ENCODE measurements around the gene SLC2A8.

The SLC2A8 gene

DNA sequence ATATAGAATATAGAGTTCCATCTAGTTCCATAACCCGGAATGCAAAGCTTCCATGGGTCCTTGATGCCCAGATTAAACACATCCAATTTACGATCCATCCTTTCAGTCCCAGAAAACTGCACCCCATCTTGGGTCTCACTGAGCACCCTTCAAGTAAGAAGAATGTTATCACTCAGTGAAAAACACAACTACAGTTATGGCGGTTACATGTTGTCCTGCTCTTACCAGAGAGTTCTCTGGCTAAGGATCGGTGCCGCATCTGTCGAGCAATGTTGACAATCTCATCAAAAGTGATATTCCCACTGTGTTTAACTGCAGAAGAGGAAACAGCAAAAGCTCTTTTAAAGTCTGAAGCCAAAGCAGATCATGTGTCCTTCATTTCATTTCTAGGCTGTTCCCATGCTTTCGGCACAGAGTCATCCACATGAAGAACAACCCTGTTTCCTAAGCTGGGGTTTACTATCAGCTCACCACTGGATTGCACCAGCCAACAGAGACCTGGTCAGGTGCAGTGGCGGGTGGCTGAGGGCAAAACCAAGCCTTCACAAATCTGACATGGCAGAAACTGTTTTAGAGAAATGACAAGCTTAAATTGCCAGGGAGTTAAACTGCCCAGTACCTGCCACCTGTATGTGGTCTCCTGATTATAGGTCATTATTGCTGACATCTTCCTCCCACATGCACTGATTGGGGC is 51.3 kb downstream of the SLC2A8 start:
- Histone ChIP-seq H3K27ac (ENCODE audit: insufficient read depth in 1 of 2, low read depth in 1 of 2, low read length in 2 of 2, poor library complexity in 1 of 2, severe bottlenecking in 2 of 2) (peak overlapping the region in 1 of 2 experiments; percentile 92), H3K4me1 (ENCODE audit: control extremely low read depth in 1 of 4, control insufficient read depth in 4 of 4, insufficient read depth in 4 of 4, low read length in 3 of 4) (peaks cover 13 to 41% (median 27%) of the 10 kb centered on the region in 4 experiments), H3K9me3 (ENCODE audit: control extremely low read depth in 1 of 5, control insufficient read depth in 4 of 5, insufficient read depth in 2 of 5, low read depth in 1 of 5, low read length in 4 of 5) (peaks cover 0 to 18% (median 0%) of the 10 kb centered on the region in 5 experiments), H3K4me3 (ENCODE audit: control insufficient read depth in 1 of 7, extremely low read depth in 1 of 7, insufficient read depth in 4 of 7, low read depth in 2 of 7, low read length in 6 of 7) (peak overlapping the region in 3 of 7 experiments; percentile 2 to 99 (median 96)), H3K27me3 (replicated peaks in 2 of 5; ENCODE audit: control insufficient read depth in 4 of 5, insufficient read depth in 5 of 5, low read length in 4 of 5) (no peaks in the 10 kb centered on the region), H3K36me3 (ENCODE audit: control insufficient read depth in 4 of 4, insufficient read depth in 4 of 4, low read length in 3 of 4) (peaks cover 6 to 71% (median 55%) of the 10 kb centered on the region in 4 experiments)
- no peak for DNase-seq
- WGBS (ENCODE audit: insufficient coverage): 96% methylated on average over 8 of the region's 8 CpGs
- POLR2A ChIA-PET: interaction anchor here (0.7 to 1.1 kb wide), 2 partner anchors 8 to 24 kb away, joined by 4 to 10 read pairs; partner anchors contain the start of gene ZNF79
- CTCF ChIA-PET: no interaction called here

DNA sequence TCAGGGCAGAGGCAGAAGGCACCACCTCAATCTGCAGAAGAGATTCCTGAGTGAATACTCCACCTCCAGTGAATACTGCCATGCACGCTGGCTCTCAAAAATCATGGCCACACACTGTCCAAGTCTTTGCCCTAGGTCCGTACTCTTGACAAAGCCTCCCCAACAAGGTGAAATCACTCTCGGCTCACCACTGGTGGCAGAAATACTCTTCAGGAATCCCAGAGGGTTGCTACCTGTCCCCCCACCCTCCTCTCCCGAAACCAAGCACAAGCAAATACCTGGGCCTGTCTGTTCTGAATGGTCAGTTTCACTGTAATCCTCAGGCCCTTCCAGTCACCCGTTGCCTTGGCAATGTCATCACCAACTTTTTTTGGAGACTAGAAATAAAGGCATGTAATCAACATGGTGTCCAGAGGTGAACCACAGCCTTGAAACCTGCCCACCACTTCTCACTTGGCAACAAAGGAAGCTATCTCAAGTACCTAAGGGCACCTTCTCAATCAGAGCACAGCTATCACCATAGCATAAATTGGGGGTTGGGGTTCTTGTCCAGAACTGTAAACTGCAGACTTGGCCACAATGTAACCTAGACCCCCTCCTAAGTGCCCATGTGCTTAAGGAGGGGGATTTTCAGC is 52.5 kb downstream of the SLC2A8 start:
- 87% methylated on average over 5 of the region's 5 CpGs for WGBS (ENCODE audit: insufficient coverage)
- peaks cover 13 to 41% (median 29%) of the 10 kb centered on the region in 4 experiments for H3K4me1 ChIP-seq (ENCODE audit: control extremely low read depth in 1 of 4, control insufficient read depth in 4 of 4, insufficient read depth in 4 of 4, low read length in 3 of 4)
- H3K27me3 ChIP-seq (replicated peaks in 2 of 5; ENCODE audit: control insufficient read depth in 4 of 5, insufficient read depth in 5 of 5, low read length in 4 of 5): no peaks in the 10 kb centered on the region
- peak overlapping the region in 6 of 7 experiments; percentile 87 to 99 (median 94) for H3K4me3 ChIP-seq (ENCODE audit: control insufficient read depth in 1 of 7, extremely low read depth in 1 of 7, insufficient read depth in 4 of 7, low read depth in 2 of 7, low read length in 6 of 7)
- CTCF ChIA-PET: interaction anchor here (0.6 to 1.2 kb wide), 2 partner anchors 14 to 477 kb away, joined by 3 to 4 read pairs; no protein-coding TSS in a partner anchor
- peak overlapping the region; percentile 16 to 92 for H3K27ac ChIP-seq (ENCODE audit: insufficient read depth in 1 of 2, low read depth in 1 of 2, low read length in 2 of 2, poor library complexity in 1 of 2, severe bottlenecking in 2 of 2)
- DNase-seq: no peak
- POLR2A ChIA-PET: interaction anchor here (3.0 kb wide), 1 partner anchor 25 kb away, joined by 14 read pairs; the partner anchor contains the start of gene ZNF79
- peaks cover 0 to 12% (median 0%) of the 10 kb centered on the region in 5 experiments for H3K9me3 ChIP-seq (ENCODE audit: control extremely low read depth in 1 of 5, control insufficient read depth in 4 of 5, insufficient read depth in 2 of 5, low read depth in 1 of 5, low read length in 4 of 5)
- peaks cover 4 to 72% (median 48%) of the 10 kb centered on the region in 4 experiments for H3K36me3 ChIP-seq (ENCODE audit: control insufficient read depth in 4 of 4, insufficient read depth in 4 of 4, low read length in 3 of 4)

DNA sequence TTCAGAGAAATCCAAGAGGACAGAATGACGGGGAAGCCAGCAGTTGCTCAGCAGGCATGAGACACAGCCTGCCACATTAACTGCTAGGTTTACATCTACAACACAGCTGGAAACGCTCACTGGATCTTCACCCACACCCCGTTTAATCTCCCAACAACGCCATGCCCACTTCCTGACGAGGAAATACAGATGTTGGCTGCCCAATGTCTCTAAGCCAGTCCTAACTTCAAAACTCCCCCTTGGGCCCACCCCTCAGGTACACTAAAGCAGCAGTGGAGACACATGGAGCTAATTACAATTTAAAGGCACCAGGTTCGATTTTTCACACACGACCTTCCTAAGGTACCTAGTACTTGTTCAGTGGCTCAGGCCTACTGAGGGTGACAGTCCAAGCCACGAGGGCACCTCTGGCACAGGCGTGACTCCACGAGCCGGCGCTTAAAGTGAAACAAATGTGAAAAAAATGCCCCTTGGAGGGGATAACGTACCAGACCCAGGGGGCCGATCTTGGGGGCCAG is 53.3 kb downstream of the SLC2A8 start:
- DNase-seq: peak in 2 of 3 donors; percentile 39 to 60
- Histone ChIP-seq H3K27me3 (replicated peaks in 2 of 5; ENCODE audit: control insufficient read depth in 4 of 5, insufficient read depth in 5 of 5, low read length in 4 of 5) (no peaks in the 10 kb centered on the region), H3K4me1 (ENCODE audit: control extremely low read depth in 1 of 4, control insufficient read depth in 4 of 4, insufficient read depth in 4 of 4, low read length in 3 of 4) (peaks cover 13 to 50% (median 34%) of the 10 kb centered on the region in 4 experiments), H3K4me3 (ENCODE audit: control insufficient read depth in 1 of 7, extremely low read depth in 1 of 7, insufficient read depth in 4 of 7, low read depth in 2 of 7, low read length in 6 of 7) (peak overlapping the region; percentile 85 to 99 (median 92)), H3K36me3 (ENCODE audit: control insufficient read depth in 4 of 4, insufficient read depth in 4 of 4, low read length in 3 of 4) (peaks cover 4 to 67% (median 40%) of the 10 kb centered on the region in 4 experiments), H3K9me3 (ENCODE audit: control extremely low read depth in 1 of 5, control insufficient read depth in 4 of 5, insufficient read depth in 2 of 5, low read depth in 1 of 5, low read length in 4 of 5) (peaks cover 0 to 3% (median 0%) of the 10 kb centered on the region in 5 experiments), H3K27ac (ENCODE audit: insufficient read depth in 1 of 2, low read depth in 1 of 2, low read length in 2 of 2, poor library complexity in 1 of 2, severe bottlenecking in 2 of 2) (peak overlapping the region; percentile 84 to 92)
- WGBS (ENCODE audit: insufficient coverage): 4% methylated on average over 11 of the region's 14 CpGs
- ChIA-PET POLR2A (interaction anchor here (0.6 to 3.0 kb wide), 7 partner anchors 10 to 294 kb away, joined by 3 to 14 read pairs (median 5); partner anchors contain the start of genes SLC2A8 and ZNF79), CTCF (interaction anchor here (0.6 to 1.4 kb wide), 4 partner anchors 15 to 477 kb away, joined by 3 to 4 read pairs (median 3); no protein-coding TSS in a partner anchor)

DNA sequence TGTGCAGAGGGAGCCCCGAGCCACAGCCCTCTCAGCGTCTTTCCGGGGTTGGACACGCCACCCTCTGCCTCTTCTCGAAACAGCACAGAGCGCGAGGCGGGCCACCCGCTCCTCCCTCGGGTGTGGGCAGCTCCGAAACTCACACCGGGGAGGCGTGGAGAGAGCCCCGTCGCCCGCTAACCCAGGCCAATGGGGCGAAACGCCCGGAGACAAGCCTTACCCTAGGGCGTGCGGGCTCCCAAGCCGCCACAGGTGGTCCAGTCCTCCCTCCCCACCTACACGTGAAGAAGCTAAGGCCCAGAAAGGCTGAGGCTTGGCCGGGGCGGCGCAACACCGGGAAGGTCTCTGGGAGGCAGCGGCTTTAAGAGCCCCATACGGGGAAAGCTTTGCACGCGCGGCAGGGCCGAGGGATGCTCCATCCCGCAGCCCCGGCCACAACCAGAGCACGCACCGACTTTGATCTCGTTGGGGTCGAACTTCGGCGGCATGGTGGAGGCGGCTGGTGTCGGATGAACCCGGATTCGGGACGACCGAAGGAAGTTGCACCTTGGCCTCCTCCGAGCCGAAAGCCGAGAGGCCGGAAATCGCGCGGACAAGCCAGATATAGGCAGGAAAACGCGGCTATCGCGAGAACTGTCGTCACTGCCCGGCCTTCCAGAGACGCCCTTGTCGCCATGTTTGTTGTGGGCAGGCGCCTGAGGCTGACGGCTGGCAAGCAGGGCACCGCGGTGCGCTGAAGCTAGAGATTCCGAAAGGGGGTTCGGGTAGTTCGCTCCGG is 54.0 kb downstream of the SLC2A8 start, which contains the start of the genes LRSAM1 and RPL12:
Gene LRSAM1, plus strand, starts transcription at position 681 of the 778 bp plus-strand sequence. CDS start 3,018 bp downstream, outside the sequence.
Gene RPL12, minus strand, starts transcription at position 577 of the 778 bp plus-strand sequence. Its CDS starts 89 bp downstream, at position 488.
- POLR2A ChIA-PET: interaction anchor here (0.5 to 3.0 kb wide), 10 partner anchors 11 to 293 kb away, joined by 3 to 14 read pairs (median 4); partner anchors contain the start of genes SLC2A8 and ZNF79

DNA sequence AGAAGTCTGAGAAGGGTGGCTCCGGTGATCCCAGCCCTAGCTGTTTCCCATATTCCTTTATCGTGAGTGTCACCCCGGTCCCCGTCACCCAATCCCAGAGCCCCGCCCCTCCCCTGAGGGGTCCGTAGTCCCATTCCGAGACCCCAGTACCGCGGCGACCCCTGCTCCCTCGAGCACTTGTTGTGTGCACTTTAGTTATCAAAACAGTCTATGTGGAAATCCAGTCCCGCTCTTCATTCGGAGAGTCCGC is 54.6 kb downstream of the SLC2A8 start:
- POLR2A ChIA-PET: interaction anchor here (0.6 to 3.0 kb wide), 5 partner anchors 14 to 246 kb away, joined by 4 to 14 read pairs (median 5); partner anchors contain the start of gene ZNF79

More for the DNA sequence above, 54.0 kb downstream of the SLC2A8 start, which contains the start of the genes LRSAM1 and RPL12:
- CTCF ChIA-PET: interaction anchor here (1.4 kb wide), 1 partner anchor 29 kb away, joined by 3 read pairs; no protein-coding TSS in a partner anchor
- H3K9me3 ChIP-seq (ENCODE audit: control extremely low read depth in 1 of 5, control insufficient read depth in 4 of 5, insufficient read depth in 2 of 5, low read depth in 1 of 5, low read length in 4 of 5): no peaks in the 10 kb centered on the region
- DNase-seq: peak; percentile 95 to 98 (median 96)
- H3K4me1 ChIP-seq (ENCODE audit: control extremely low read depth in 1 of 4, control insufficient read depth in 4 of 4, insufficient read depth in 4 of 4, low read length in 3 of 4): peaks cover 13 to 57% (median 40%) of the 10 kb centered on the region in 4 experiments
- peaks cover 4 to 60% (median 34%) of the 10 kb centered on the region in 4 experiments for H3K36me3 ChIP-seq (ENCODE audit: control insufficient read depth in 4 of 4, insufficient read depth in 4 of 4, low read length in 3 of 4)
- WGBS (ENCODE audit: insufficient coverage): under 1% methylated on average over 60 of the region's 71 CpGs
- H3K27me3 ChIP-seq (replicated peaks in 2 of 5; ENCODE audit: control insufficient read depth in 4 of 5, insufficient read depth in 5 of 5, low read length in 4 of 5): no peaks in the 10 kb centered on the region
- peak within 1 kb of the TSS; percentile 84 to 92 for H3K27ac ChIP-seq (ENCODE audit: insufficient read depth in 1 of 2, low read depth in 1 of 2, low read length in 2 of 2, poor library complexity in 1 of 2, severe bottlenecking in 2 of 2)
- peak within 1 kb of the TSS; percentile 85 to 99 (median 92) for H3K4me3 ChIP-seq (ENCODE audit: control insufficient read depth in 1 of 7, extremely low read depth in 1 of 7, insufficient read depth in 4 of 7, low read depth in 2 of 7, low read length in 6 of 7)

More for the DNA sequence above, 54.6 kb downstream of the SLC2A8 start:
- Histone ChIP-seq H3K4me1 (ENCODE audit: control extremely low read depth in 1 of 4, control insufficient read depth in 4 of 4, insufficient read depth in 4 of 4, low read length in 3 of 4) (peaks cover 13 to 58% (median 42%) of the 10 kb centered on the region in 4 experiments), H3K27ac (ENCODE audit: insufficient read depth in 1 of 2, low read depth in 1 of 2, low read length in 2 of 2, poor library complexity in 1 of 2, severe bottlenecking in 2 of 2) (peak overlapping the region; percentile 84 to 92), H3K27me3 (replicated peaks in 2 of 5; ENCODE audit: control insufficient read depth in 4 of 5, insufficient read depth in 5 of 5, low read length in 4 of 5) (no peaks in the 10 kb centered on the region), H3K9me3 (ENCODE audit: control extremely low read depth in 1 of 5, control insufficient read depth in 4 of 5, insufficient read depth in 2 of 5, low read depth in 1 of 5, low read length in 4 of 5) (no peaks in the 10 kb centered on the region), H3K36me3 (ENCODE audit: control insufficient read depth in 4 of 4, insufficient read depth in 4 of 4, low read length in 3 of 4) (peaks cover 4 to 54% (median 29%) of the 10 kb centered on the region in 4 experiments), H3K4me3 (ENCODE audit: control insufficient read depth in 1 of 7, extremely low read depth in 1 of 7, insufficient read depth in 4 of 7, low read depth in 2 of 7, low read length in 6 of 7) (peak overlapping the region; percentile 85 to 99 (median 92))
- CTCF ChIA-PET: interaction anchor here (1.4 kb wide), 1 partner anchor 29 kb away, joined by 3 read pairs; no protein-coding TSS in a partner anchor
- 0% methylated on average over 12 of the region's 14 CpGs for WGBS (ENCODE audit: insufficient coverage)
- DNase-seq: peak in 1 of 3 donors; percentile 43

All from common myeloid progenitor, CD34-positive (primary cell).